GM19238 (cell line): ENCODE results near the gene STK31.
"Not testable (repeated sequence)": the region's sequence is repeated elsewhere in the genome, so short reads cannot be mapped to it uniquely, and the experiment has no call there.

Experiments
- DNase-seq: peaks from one replicate; pipeline ENCODE4 v3.0.0; 2011; ENCODE audit warnings: low spot score; ENCODE audit not compliant: insufficient read length

STK31 gene

DNA sequence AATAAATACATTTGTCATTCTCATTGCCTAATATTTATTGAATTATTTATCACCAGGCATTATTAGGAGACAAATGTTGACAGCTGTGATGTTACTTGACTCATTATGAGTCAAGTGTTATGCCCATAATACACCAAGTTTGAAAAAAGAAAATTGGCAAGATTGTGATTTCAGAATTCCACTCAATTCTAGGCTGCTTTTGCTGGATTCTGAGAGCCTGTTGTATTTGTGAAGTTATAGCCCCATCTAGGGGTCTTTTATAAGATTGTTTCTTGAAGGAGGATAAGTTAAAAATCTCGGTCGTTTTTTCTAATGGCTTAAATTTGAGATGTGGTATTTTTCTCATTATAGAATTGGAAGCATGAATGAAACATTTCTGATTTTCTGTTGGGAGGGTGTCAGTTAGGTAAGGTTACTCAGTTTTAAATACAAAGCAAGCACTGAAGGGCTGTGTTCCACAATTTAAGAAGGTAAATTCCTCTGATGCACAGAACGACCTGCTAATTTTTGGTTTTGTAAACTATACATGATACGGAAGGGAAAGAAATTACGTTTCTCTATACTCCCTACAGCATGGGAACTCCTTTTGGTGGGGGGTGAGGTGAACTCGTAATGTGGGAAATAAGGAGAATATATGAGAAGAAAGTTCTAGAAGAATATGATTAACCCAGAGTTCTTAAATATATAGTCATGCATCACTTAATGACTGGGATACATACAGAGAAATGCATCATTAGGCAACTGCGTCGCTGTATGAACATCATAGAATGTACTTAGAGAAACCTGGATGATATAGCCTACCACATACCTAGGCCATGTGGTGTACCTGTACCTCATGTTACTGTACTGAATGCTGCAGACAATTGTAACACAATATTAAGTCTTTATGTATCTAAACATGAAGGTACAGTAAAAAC, 2.6 kb downstream of the STK31 start:
- DNase-seq, result no peak

DNA sequence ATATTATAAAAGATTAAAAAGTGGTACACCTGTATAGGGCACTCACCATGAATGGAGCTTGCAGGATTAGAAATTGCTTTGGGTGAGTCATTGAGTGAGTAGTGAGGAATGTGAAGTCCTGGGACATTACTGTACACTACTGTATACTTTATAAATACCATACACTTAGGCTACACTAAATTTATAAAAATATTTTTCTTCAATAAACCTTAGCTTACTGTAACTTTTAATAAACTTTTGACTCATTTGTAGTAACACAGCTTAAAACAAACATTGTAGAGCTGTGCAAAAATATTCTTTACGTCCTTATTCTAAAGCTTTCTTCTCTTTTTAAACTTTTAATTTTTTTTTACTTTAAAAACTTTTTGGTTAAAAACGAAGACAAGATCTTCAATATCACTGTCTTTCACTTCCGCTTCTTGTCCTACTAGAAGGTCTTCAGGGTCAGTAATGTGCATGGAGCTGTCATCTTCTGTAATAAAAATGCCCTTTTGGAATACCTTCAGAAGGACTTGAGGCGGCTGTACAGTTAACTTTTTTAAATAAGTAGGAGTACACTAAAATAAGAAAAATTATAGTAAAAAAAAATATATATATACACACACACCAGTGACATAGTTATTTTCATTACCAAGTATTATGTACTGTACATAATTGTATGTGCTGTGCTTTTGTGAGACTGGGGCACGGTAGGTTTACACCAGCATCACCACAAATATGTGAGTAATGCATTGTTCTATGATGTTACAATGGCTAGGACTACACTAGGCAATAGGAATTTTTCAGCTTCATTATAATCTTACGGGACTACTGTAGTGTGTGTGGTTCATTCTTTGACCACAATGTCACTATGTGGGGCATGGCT, 3.5 kb downstream of the STK31 start:
- DNase-seq, result no peak

DNA sequence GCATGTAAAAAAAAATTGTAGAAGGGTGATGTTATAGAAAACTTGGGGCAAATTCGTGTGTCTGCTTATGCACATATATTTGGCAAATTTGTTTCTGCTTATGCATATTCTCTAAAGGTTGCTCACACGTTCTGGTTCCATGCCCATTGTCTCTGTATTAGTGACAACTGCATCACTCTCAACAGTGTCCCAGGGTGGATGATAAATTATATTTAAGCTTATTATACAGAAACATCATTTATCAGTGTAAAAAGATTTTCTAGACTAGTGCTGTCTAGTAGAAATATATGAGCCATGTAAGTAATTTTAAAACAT, 4.1 kb downstream of the STK31 start:
- DNase-seq, result no peak

DNA sequence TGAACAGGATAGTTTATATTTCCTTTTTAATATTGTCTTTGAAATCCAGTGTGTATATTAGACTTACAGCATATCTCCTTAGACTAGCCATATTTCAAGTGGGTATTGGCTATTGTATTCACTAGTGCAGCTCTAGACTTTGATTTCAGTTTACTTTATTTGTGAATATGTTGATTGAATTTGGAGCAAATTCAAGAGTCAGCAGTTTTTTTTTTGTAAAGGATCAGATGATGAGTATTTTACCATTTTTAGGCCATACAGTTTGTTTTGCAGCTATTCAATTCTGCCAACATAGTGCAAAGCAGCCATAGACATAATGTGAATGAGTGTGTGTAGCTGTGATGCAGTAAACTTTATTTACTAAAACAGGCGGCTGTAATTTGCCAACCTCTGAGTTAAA, 4.6 kb downstream of the STK31 start:
- no peak for DNase-seq

DNA sequence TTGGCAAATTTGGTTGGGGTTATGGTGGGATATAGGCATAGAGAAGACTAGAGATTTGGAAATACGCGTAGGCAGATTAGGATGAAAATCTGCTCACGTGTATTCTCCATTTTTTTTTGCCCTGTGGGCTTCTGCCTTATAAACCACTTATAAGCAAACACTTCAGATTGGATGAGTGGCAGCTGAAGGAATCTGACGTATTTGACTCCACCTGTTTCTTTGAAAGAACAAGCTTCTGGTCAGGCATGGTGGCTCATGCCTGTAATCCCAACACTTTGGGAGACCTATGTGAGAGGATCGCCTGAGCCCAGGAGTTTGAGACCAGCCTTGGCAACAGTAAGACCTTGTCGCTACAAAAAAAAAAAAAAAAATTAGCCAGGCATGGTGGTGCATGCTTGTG, 5.1 kb downstream of the STK31 start:
- DNase-seq, result no peak

DNA sequence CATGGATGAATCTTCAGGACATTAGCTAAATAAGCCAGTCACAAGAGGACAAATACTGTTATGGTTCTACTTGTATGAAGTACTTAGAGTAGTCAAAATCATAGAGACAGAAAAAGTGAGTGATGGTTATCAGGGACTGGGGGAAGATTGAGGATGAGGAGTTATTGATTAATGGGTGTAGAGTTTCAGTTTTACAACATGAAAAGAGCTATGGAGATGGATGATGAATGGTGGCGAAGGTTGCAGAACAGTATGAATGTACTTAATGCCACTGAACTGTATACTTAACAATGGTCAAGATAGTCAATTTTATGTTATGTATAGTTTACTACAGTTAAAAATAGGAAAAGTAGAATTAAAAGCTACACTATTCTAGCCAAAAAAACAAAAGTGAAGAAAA, 7.8 kb downstream of the STK31 start:
- no peak for DNase-seq

DNA sequence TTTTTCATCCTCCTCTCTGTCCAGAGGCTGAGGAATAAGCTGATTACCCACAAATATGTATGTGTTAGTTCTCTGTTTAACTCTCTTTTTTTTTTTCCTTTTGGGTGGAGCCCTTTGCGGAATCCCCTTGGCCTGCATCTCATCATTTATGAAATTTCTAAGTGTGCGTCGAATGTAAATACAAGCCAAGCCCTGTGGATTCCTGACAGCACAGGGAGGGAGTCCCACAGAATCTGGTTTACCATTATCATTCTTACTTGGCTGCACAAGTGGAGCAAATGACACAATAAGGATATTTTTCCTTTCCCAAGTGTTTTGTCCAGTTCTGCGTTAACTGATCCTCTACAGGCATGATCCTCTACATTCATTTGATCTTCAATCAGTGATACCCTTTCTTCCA, 11.4 kb downstream of the STK31 start:
- DNase-seq, result no peak

DNA sequence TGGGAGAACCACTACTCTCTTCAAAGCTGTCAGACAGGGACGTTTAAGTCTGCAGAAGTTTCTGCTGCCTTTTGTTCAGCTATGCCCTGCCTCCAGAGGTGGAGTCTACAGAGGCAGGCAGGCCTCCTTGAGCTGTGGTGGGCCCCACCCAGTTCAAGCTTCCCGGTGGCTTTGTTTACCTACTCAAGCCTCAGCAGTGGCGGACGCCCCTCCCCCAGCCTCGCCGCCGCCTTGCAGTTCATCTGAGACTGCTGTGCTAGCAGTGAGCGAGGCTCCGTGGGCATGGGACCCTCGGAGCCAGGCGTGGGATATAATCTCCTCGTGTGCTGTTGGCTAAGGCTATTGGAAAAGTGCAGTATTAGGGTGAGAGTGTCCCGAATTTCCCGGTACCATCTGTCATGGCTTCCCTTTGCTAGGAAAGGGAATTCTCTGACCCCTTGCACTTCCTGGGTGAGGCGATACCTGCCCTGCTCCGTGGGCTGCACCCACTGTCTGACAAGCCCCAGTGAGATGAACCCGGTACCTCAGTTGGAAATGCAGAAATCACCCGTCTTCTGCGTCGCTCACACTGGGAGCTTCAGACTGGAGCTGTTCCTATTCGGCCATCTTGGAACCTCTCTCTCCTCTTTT, 12.7 kb downstream of the STK31 start:
- not testable (repeated sequence) for DNase-seq

DNA sequence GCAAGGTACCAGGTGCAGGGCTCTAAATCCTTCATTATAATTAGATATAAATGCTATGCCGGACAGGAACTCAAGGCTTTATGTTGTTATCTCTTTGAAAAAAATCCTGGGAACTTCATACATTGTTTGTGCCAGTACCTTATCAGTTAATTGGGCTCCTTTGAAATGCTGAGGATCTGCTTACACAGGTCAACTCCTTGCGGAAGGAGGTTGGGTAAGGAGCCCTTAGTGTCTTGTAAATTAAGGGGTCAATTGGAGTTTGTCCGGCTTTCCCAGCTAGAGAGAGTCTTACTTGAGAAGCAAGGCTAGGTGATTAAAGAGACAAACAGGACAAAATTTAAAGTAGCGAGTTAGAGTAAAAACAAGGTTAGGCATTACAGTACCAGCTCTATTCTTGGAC, 14.1 kb downstream of the STK31 start:
- DNase-seq, result not testable (repeated sequence)

DNA sequence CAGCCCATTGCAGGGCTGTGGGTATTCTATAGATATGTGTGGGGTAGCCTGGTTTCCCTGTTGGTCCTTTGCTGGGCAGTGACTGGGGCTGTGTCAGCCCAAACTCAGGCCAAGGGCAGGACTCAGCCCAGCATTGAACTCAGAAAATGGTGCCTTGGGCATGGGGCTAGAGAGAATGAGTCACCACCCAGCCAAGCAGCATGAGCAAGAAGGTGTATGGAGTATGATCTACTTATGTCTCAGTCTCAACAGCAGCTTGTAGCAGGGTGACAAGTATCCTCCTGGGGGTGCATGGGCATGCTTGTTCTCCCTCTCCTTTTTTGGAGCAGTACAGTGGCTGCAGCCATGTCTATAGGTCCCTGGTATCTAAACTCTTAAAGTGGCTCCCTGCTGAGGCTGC, 32.0 kb downstream of the STK31 start:
- DNase-seq, result no peak

DNA sequence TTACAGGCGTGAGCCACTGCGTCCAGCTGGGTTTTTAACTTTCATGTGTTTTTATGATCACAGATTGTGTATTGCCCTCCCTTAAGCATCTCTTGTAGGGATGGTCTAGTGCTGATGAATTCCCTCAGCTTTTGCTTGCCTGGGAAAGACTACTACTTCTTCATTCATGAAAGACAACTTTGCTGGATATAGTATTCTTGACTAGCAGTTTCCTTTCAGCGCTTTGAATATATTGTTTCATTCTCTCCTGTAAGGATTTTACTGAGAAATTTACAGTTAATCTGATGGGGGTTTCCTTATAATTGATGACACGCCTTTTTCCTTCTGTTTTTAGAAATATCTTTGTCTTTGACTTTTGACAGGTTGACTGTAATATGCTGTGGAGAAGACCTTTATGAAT, 33.2 kb downstream of the STK31 start:
- DNase-seq, result no peak

DNA sequence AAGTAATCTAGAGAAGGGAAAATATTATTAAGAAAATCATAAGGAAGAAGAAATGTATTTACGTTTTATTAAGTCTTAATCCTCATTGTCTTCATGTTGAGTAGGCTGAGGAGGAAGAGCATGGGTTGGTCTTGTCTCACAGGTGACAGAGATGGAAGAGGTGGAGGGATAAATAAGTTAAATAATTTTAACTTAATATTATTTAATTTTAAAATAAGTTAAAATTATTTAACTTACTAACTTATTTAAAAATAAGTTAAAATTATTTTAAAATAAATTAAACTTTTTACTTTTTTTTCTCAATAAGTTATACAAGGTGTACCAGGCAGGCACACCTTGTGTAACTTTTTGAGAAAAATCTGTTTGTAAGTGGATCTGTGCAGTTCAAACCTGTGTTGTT, 36.6 kb downstream of the STK31 start:
- DNase-seq, result no peak

DNA sequence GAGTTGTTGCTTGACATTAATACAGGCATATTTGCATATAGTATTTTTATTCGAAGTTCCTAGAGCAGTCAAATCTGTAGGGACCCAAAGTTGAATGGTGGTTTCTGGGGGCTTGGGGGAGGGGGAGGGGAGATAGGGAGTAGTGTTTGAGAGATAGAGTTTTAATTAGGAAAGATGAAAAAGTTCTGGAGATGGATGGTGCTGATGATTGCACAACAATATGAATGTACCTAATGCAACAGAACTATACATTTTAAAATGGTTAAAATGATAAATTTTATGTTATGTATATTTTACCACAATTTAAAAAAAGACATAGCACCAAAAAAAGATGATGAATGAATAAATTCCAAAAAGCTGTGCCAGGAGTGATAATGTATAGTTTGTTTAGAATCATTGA, 41.8 kb downstream of the STK31 start:
- DNase-seq, result no peak

DNA sequence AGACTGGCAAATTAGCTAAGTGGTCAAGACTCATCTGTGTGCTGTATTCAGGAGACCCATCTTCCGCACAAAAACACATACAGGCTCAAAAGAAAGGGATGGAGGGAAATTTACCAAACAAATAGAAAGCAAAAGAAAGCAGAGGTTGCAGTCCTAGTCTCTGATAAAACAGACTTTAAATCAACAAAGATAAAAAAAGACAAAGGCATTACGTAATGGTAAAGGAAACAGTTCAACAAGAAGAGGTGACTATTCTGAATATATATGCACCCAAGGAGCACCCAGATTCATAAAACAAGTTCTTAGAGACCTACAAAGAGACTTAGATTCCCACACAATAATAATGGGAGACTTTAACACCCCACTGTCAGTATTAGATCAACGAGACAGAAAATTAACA, 48.8 kb downstream of the STK31 start:
- DNase-seq, result not testable (repeated sequence)

DNA sequence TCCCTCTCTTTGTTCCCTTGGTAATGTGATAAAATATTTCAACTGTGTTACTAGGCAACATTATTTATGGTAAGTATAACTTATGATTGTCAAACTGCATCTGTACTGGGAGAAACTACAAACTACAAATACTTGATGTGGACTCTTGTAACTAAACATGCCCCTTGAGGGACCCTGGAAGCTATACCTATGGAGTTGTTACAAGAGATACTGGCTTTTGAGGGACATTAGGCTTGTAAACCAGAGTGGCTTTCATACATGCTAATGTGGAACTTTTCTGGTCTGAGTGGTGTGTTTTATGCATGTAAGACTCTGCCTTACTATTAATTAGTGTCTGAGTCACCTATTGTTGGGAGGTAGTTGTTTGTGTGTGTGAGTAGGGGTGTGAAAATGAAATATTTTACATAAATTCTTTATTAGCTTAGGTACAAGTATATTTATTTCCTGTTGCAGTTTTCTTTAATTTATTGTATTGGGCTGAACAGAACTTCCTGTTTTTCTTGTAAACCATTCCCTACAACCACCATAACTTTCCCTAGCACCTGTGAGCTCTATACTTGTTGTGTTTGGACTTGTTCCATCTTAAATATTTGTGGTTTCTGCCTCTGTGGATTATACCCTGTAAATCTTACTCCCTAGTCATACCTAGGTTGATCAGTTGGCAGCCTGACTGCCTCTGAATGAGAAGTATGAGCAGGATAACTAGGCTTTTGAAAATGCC, 49.8 kb downstream of the STK31 start:
- DNase-seq, result no peak

DNA sequence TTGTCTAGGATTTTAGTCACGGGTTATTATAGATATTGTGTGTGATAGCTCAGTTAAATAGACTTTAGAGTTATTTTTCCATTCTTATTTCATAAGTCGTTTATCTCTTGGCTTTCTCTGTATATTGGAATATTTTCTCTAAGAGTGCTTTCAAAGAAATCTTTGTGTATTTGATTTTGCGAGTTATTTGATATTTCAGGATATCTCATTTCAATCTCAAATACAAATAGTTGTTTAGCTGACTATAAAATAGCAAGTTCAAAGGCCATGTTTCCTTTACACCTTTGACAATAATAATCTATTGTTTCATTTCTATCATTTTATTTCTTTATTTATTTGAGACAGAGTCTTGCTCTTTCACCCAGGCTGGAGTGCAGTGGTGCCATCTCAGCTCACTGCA, 55.9 kb downstream of the STK31 start:
- DNase-seq, result no peak

DNA sequence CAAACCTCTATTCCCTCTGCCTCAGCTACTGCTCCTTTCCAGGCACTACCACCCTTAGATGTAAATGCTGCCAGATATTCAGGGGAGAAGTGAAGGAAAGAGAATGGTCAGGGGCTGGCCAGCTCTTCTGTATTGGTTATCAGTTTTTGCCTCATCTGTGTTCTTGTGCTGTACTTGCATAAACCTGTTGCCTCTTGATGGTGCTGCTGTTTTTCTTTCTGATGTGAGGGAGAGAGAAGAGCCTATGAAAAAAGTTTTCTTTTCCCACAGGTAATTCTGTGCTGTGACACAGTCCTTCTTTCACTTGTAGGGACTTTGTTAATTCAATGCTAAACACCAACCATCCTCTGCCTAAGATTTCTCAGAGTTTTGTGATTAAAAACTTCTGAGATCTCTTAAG, 57.5 kb downstream of the STK31 start:
- no peak for DNase-seq

DNA sequence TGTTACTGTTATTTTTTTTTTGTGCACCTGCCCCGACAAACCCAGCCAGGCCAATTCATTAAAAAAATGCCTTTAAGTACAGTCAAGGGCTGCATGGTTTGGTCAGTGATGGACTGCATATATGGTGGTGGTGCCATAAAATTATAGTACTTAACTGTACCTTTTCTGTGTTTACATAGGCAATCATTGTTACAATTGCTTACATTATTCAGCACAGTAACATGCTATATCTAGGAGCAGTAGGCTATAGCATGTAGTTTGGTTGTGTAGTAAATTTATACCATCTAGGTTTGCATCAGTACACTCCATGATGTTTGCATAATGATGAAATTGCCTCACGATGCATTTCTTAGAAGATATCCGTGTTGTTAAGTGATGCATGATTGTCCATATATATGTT, 58.0 kb downstream of the STK31 start:
- DNase-seq, result no peak

DNA sequence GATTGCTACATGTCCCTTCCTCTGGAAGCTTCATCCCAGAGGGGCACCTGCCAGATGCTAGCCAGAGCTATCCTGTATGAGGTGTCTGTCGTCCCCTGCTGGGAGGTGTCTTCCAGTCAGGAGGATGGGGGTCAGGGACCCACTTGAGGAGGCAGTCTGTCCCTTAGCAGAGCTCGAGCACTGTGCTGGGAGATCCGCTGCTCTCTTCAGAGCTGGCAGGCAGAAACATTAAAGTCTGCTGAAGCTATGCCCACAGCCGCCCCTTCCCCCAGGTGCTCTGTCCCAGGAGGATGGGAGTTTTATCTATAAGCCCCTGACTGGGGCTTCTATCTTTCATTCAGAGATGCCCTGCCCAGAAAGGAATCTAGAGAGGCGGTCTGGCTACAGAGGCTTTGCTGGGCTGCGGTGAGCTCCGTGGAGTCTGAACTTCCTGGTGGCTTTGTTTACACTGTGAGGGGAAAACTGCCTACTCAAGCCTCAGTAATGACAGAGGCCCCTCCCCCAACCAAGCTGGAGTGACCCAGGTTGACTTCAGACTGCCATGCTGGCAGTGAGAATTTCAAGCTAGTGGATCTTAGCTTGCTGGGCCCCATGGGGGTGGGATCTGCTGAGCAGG, 69.3 kb downstream of the STK31 start:
- DNase-seq, result not testable (repeated sequence)

DNA sequence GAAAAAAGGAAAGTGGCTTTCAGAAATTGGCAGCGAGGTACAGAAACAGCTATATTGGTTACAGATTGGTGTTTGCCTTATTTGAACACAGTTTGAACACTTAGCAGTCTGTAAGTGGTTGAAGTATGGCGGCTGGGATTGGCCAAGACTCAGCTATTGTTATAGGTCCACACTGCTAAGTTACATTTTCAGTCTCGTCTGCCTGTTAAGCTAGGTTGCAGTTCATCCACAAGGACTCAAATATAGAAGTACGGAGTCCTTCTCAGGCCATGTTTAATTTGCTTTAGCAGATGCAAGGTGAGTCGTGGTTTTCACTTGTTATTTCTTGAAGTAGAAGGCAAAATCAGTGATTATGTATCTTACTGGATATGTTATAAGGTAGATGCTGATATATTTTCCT, 73.1 kb downstream of the STK31 start:
- no peak for DNase-seq

DNA sequence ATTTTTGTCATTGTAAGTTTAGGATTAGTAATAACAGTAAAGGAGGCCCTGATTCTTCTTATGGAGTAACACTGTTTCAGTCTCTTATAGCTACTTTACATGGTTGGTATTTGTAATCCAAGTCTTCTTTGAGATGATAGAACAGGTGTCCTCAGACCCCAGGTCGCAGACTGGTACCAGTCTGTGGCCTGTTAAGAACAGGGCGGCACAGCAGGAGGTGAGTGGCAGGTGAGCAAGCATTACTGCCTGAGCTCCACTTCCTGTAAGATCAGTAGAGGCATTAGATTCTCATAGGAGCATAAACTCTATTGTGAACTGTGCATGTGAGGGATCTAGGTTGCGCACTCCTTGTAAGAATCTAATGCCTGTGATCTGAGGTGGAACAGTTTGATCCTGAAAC, 77.3 kb downstream of the STK31 start:
- no peak for DNase-seq
